ENCODE results near the gene SUGP2. TPM values are rescaled to one million over a fixed set of nuclear protein-coding genes. Genes with fewer than 3 reads are reported as not detected.

The SUGP2 gene
- total RNA-seq, 1 donor from 2014 or later = 60.4 TPM

DNA sequence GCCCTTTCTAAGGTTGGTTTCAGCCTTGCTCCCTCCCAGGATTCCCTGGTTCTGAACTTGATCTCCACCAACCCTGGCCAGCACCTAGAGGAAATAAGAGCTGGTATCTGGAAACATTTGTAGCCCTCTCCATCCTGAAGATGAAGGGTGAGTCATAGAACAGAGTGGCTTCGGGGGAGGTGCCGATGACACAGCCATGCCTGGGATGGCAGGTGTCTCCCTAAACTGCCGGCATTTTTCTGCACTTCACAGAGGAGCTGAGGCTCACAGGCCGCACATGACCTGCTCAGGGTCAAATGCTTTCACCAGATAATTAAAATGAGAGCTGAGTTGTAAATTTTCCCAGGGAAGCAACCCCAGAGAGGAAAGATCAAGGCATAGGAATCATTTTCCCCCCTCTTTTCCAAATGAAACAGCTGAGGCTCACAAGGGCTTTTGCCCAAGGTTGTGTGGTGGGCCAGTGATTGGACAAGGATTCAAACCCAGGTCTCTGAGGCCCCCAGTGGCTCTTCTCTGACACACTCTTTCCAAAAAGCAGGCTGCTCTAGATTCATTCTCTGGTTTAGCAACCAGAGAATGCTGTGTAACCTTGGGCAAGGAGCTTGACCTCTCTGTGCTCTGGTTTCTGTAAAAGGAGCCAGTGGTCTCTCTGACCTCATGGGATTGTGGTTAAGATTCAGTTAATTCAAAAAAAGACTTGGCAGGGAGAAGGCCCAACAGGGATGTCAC is 29.3 kb upstream of the SUGP2 start:
- intact Hi-C loops (cut with DNase I) = loop anchor here (2.0 to 5.0 kb wide), 3 partner anchors 30 to 130 kb away; partner anchors contain the start of genes ARMC6, BORCS8, RFXANK and SUGP2
- DNase-seq (ENCODE audit: low spot score) = no peak

GRCh38 chr19:19061506-19061905 is 28.2 kb upstream of the SUGP2 start:
- DNase-seq (ENCODE audit: low spot score) = peak; percentile 79
- intact Hi-C loops (cut with DNase I) = loop anchor here (5.0 kb wide), 2 partner anchors 76 to 131 kb away; partner anchors contain the start of genes BORCS8, RFXANK and TMEM161A

DNA sequence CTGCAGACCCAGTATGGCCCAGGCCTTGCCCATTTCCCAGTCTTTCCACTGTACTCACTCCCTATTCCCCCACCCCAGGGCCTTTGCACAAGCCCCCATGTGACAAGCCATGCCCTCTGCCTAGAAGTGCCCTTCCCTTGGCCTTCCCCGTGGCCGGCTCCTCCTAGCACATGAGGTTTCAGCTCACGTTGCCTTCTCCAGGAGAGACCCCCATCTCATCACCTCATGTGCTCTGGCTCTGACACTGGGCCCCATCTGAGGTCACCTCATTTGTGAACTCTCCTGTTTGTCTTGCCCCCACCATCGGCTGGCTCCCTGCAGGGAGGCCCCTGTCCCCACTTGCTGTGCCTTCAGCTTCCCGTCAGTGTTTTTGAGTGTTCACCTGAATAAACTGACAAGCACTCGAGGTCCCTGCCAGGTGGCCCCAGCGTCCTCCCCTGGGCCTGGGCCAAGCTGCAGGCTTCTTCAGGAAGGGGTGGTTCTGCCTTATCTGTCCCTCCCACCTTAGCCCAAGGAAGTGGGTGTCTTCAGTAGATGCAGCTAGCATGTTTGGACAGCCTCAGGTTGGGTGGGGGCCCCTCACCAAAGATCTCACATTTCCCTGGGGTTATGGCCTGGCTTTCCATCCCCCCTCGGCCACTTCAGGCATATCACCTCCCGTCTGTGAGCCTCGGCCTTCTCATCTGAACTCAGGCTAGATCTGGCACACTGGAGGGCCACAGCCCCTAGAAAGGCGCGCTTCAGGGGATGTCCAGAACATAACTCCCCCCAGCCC is 26.7 kb upstream of the SUGP2 start:
- DNase-seq (ENCODE audit: low spot score) = no peak
- intact Hi-C loops (cut with DNase I) = loop anchor here (5.0 kb wide), 2 partner anchors 77 to 132 kb away; partner anchors contain the start of genes BORCS8, RFXANK and TMEM161A

DNA sequence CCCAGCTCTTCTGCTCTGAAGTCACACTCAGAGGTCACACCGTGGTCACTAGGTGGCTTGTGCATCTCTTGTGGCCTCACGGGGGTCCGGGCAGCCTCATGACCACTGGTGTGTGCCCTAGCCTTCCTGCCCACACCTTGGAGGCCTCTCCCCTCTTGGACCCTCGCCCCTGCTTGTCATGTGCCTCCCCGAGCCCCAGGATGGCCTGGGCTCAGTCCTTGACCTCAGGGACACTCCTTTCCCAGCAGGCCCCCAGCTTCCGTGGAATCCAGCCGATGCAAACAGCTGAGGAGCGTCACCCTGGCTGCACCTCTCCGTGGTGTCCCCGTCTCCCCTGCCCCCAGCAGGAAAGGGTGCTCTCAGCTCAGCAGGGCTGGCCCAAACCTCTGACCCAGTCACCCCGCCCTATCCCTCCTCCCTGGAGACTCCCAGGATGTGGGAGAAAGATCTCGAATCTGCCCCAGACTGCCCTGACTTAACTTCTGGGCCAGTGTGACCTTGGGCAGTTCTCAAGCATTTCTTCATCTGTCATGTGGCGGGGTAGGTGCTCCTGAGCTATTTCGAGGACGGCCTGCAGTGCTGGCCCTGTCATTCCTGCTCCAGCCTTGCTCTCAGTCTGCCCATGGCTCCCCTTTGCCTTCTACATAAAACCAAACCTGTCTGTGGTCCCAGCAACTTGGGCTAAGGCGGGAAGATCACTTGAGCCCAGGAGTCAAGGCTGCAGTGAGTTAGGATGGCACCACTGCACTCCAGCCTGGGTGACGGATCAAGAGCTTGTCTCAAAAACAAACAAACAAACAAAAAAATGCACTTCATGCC is 25.9 kb upstream of the SUGP2 start:
- no peak for DNase-seq (ENCODE audit: low spot score)
- intact Hi-C loops (cut with DNase I) = no loop called here

DNA sequence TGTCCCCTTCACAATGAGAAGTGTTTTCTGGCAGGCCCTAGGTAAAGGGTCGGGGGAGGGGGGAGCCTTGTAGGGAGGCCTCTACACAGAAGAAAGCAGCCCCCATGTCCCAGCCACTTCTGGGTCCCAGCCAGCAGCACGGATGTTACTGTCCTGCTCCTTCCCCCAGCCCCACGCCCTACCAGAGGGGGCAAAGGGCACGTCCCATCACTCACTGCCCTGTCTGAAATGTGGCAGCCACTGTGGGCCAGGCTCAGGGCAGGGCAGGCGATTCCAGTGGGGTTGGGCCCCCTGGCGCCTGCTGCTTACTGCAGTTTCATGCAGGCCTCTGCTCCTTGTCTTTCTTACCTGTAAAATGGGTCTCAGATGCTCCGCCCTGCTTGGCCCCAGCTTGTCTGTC is 24.4 kb upstream of the SUGP2 start:
- no peak for DNase-seq (ENCODE audit: low spot score)

GRCh38 chr19:19057317-19057716 is 24.0 kb upstream of the SUGP2 start:
- intact Hi-C loops (cut with DNase I) = no loop called here

More for the DNA sequence above, 24.4 kb upstream of the SUGP2 start:
- intact Hi-C loops (cut with DNase I) = no loop called here

GRCh38 chr19:19056636-19057275 is 23.4 kb upstream of the SUGP2 start:
- no peak for DNase-seq (ENCODE audit: low spot score)
- intact Hi-C loops (cut with DNase I) = no loop called here

More at GRCh38 chr19:19057317-19057716, 24.0 kb upstream of the SUGP2 start:
- DNase-seq (ENCODE audit: low spot score) = no peak

DNA sequence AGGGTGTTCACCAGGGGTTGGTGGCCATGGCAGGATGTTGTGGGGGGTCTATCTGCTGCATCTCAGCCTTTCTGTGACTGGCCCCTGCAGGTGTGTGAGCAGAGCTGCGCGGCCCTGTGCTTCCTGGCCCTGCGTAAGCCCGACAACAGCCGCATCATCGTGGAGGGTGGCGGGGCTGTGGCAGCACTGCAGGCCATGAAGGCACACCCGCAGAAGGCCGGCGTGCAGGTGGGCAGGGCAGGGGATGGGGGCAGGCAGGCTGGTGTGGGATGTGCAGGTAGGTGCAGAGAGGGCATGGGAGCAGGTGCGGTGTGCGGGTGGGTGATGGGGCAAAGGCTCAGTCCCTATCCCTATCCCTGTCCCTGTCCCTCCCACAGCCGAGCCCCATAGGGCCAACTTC is 22.4 kb upstream of the SUGP2 start:
- intact Hi-C loops (cut with DNase I) = no loop called here

DNA sequence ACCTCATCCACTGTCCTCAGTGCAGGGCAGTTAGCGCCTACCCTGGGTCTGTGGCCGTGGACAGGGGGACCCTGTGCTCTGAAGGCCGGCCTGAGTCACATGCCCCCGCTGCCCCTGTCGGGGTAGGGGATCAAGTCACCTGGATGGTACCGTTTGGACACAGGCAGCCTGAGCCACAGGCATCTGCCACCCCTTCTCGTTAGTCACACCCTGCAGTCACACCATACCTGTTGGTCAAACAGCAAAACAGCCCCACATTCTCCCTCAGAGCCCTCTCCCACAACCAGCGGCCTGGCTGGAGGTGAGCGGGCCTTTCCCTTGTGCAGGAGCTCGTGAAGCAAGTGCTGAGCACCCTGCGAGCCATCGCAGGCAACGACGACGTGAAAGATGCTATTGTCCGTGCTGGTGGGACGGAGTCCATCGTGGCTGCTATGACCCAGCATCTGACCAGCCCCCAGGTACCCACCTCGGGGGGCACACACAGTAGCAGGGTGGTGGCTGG is 21.7 kb upstream of the SUGP2 start:
- no peak for DNase-seq (ENCODE audit: low spot score)
- intact Hi-C loops (cut with DNase I) = no loop called here

More for the DNA sequence above, 22.4 kb upstream of the SUGP2 start:
- no peak for DNase-seq (ENCODE audit: low spot score)

DNA sequence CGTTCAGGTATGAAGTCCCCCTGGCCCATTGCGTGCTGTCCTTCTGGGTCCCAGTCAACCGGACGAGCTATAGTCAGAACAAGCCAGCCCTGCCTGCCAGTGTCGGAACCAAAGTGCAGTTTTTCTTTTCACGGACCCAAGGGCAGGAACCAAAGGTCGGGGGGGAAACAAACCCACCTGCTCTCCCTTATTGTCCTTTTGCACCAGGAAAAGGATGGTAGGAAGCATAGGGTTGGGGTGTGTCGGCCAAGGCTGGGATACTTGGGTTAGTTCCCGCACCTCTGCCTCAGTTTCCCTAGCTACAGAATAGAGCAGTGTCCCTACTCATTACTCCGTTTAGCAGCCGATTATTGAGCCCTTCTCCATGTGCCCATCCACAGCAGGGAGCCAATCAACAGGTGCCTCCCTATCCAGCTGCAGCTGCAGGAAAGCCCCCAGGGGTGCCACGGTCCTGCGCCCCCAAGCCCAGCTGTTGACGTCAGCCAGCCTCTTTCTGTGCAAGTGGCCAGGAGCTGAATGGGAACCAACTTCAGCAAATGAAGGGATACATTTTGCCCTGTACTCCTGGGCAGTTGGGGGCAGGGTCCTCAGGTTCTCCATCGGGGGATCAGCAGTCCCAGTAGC is 21.1 kb upstream of the SUGP2 start:
- intact Hi-C loops (cut with DNase I) = no loop called here
- DNase-seq (ENCODE audit: low spot score) = no peak

GRCh38 chr19:19053508-19054314 is 20.4 kb upstream of the SUGP2 start:
- DNase-seq (ENCODE audit: low spot score) = no peak
- intact Hi-C loops (cut with DNase I) = no loop called here

GRCh38 chr19:19052921-19053320 is 19.6 kb upstream of the SUGP2 start:
- intact Hi-C loops (cut with DNase I) = no loop called here
- DNase-seq (ENCODE audit: low spot score) = no peak

DNA sequence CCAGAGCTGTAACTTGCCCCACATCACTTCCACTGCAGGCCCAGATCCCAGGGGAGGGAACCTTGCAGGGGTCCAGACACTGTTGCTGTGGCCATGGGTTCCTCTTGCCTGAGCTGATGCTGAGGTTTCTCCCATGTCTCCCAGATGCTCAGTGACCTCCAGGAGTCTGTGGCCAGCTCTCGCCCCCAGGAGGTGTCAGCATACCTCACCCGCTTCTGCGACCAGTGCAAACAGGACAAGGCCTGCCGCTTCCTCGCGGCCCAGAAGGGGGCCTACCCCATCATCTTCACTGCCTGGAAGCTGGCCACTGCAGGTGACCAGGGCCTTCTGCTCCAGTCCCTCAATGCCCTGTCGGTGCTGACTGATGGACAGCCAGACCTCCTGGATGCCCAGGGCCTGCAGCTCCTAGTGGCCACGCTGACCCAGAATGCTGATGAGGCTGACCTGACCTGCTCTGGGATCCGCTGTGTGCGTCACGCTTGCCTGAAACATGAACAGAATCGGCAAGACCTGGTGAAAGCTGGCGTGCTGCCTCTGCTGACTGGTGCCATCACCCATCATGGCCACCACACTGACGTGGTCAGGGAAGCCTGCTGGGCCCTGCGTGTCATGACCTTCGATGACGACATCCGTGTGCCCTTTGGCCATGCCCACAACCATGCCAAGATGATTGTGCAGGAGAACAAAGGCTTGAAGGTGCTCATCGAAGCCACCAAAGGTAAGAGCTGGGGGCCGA is 18.3 kb upstream of the SUGP2 start:
- no peak for DNase-seq (ENCODE audit: low spot score)
- intact Hi-C loops (cut with DNase I) = no loop called here

DNA sequence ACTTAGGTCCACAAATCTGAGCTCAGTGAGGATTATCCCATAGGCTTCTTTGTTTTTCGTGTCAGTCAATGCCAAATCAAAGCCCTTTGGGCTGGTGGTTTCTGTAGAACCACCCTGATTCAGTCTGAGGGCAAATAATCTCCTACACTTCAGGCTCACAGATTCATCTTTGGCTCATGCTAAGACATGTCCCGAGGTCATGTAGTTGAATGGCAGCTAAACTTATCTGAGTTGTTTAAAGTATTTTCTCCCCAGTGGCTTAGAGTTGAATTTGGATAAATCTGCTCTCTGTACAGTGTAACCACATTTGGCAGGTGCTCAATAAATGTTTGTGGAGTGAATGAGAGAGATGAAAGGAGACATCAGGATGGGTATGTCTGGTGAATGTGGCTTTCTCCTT is 17.4 kb upstream of the SUGP2 start:
- intact Hi-C loops (cut with DNase I) = no loop called here
- DNase-seq (ENCODE audit: low spot score) = no peak

GRCh38 chr19:19050104-19050503 is 16.8 kb upstream of the SUGP2 start:
- no peak for DNase-seq (ENCODE audit: low spot score)
- intact Hi-C loops (cut with DNase I) = no loop called here

DNA sequence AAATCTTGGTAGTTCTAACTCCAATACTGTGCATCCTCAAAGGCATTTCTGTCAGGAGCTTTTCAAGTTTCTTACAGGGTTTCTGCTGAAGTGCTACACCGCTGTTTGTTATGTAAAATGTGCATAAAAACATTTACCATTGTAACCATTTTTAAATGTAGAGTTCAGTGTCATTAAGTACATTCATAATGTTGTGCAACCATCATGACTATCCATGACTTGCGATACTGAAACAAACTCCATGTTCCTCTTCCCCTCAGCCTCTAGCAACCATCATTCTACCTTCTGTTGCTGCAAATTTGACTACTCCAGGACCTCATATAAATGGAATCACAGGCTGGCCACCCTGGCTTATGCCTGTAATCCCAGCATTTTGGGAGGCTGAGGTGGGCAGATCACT is 16.1 kb upstream of the SUGP2 start:
- no peak for DNase-seq (ENCODE audit: low spot score)
- intact Hi-C loops (cut with DNase I) = no loop called here

GRCh38 chr19:19043881-19044280 is 10.6 kb upstream of the SUGP2 start:
- intact Hi-C loops (cut with DNase I) = no loop called here
- DNase-seq (ENCODE audit: low spot score) = no peak

All from cardiac septum (tissue), 1 donor.